H1 (cell line): ENCODE measurements around the gene CEP97. TPM values are rescaled to one million over a fixed set of nuclear protein-coding genes. Genes with fewer than 3 reads are reported as not detected.

ENCODE experiments used
- CBX5 ChIP-seq: fragments of 300-800, 300-1000 bp; sonication (generic); IDR thresholded peaks from 2 replicates; pipeline ENCODE4 v1.7.1; 2016; ENCODE audit warnings: antibody characterized with exemption, low read length, low read depth
- CHD1 ChIP-seq: IDR thresholded peaks from 2 replicates; pipeline ENCODE4 v1.6.1; 2012; ENCODE audit warnings: low read depth, low read length, improper control_type of control experiment
- CHD7 ChIP-seq: fragments of 300-600 bp; sonication (generic); IDR thresholded peaks from 2 replicates; pipeline ENCODE4 v1.7.1; 2012; ENCODE audit warnings: low read length, moderate library complexity, mild to moderate bottlenecking, inconsistent platforms; ENCODE audit not compliant: insufficient replicate concordance
- CTBP2 ChIP-seq: IDR thresholded peaks from 2 replicates; pipeline ENCODE4 v1.7.0; 2011; ENCODE audit warnings: borderline replicate concordance, mild to moderate bottlenecking, moderate library complexity, mixed read lengths, low read length; ENCODE audit not compliant: insufficient read depth, insufficient read length
- EP300 ChIP-seq, 2 experiments: IDR thresholded peaks; 1 replicate in 1 of 2; 2 replicates in 1 of 2; pipeline ENCODE4 v1.6.1; 2011 to 2012; ENCODE audit warnings: low read depth in 2 of 2, low read length in 2 of 2, mild to moderate bottlenecking in 2 of 2, borderline replicate concordance in 1 of 2, inconsistent platforms in 1 of 2, moderate library complexity in 1 of 2
- FOSL1 ChIP-seq: IDR thresholded peaks from 2 replicates; pipeline ENCODE4 v1.6.1; 2011; ENCODE audit warnings: mild to moderate bottlenecking, low read depth, low read length, moderate library complexity; ENCODE audit not compliant: insufficient read depth
- POU5F1 ChIP-seq: IDR thresholded peaks from 2 replicates; pipeline ENCODE4 v1.6.1; 2011; ENCODE audit warnings: low read depth, mild to moderate bottlenecking, low read length, moderate library complexity
- RAD21 ChIP-seq, 2 experiments: IDR thresholded peaks in 1 of 2; conservative IDR thresholded peaks in 1 of 2; 2 replicates each; pipeline ENCODE4 v1.6.1; 2011; ENCODE audit warnings: low read depth in 2 of 2, low read length in 2 of 2, improper control_type of control experiment in 1 of 2, inconsistent platforms in 1 of 2, mild to moderate bottlenecking in 1 of 2, moderate library complexity in 1 of 2
- SIRT6 ChIP-seq: IDR thresholded peaks from one replicate; pipeline ENCODE4 v1.7.1; 2012; ENCODE audit warnings: low read length, inconsistent platforms
- TCF12 ChIP-seq: IDR thresholded peaks from 2 replicates; pipeline ENCODE4 v1.6.1; 2011; ENCODE audit warnings: low read depth, mild to moderate bottlenecking, low read length
- YY1 ChIP-seq: IDR thresholded peaks from 2 replicates; pipeline ENCODE4 v1.6.1; 2011; ENCODE audit warnings: low read depth, mild to moderate bottlenecking, low read length
- polyA plus RNA-seq, 7 experiments: library from polyadenylated mRNA; depleted of rRNA in 3 of 7; stranded (reverse) in 5 of 7; unstranded in 2 of 7; fragments of >200 nt in 5 of 7; fragments of 200-250 nt in 2 of 7; gene quantifications; 1 replicate in 5 of 7; 2 replicates in 1 of 7; 4 replicates in 1 of 7; pipeline versions ENCODE4 v1.2.1 to v1.2.3, GENCODE V29; 2011 to 2013; ENCODE audit warnings: missing spikeins in 2 of 7, mixed read lengths in 2 of 7
- total RNA-seq: library from RNA; stranded (reverse); fragmentation: NEBNext Ultra II Directional; extraction: Animal tissue kit (Norgen Biotek cat#: 25700); gene quantifications from 2 replicates; pipeline ENCODE4 v1.2.1, GENCODE V29; 2021

CEP97 gene
- total and polyA plus RNA-seq, 2 of the 8 experiments (the other 6 are each of a cell fraction or from before 2014, with no cell fraction given), result 1.6 to 13.2 TPM

GRCh38 chr3:101695779-101696372 lies 28.5 kb upstream of the CEP97 start (continued):
- no peak for TF ChIP-seq CHD7
- no peak for TF ChIP-seq SIRT6
- no peak for TF ChIP-seq CHD1
- TF ChIP-seq CTBP2, result no peak
- TF ChIP-seq FOSL1, result no peak
- TF ChIP-seq TCF12, result no peak
- TF ChIP-seq RAD21 (IDR thresholded peaks at IDR 0.05 in 1 of 2, conservative IDR thresholded peaks at IDR 0.05 in 1 of 2; ENCODE audit: low read depth in 2 of 2, low read length in 2 of 2), result peak; percentile 68 to 75
- no peak for TF ChIP-seq EP300 (IDR thresholded peaks at IDR 0.05; ENCODE audit: borderline replicate concordance in 1 of 2, low read depth in 2 of 2, low read length in 2 of 2)
- no peak for TF ChIP-seq POU5F1
- no peak for TF ChIP-seq CBX5
- TF ChIP-seq YY1, result peak; percentile 25; the same call in 1 of the 2 replicates
